Right atrium auricular region (tissue), 2 donors: ENCODE data around the gene SMTNL2. TPM values are rescaled to one million over a fixed set of nuclear protein-coding genes. Genes with fewer than 3 reads are reported as not detected.
A peak's percentile ranks its signal among the peaks of the same experiment; 100 is the strongest.

ENCODE experiments used
- DNase-seq: peaks from one replicate; pipeline ENCODE4 v3.0.0-alpha.2; 2019; ENCODE audit warnings: low spot score
- H3K27ac ChIP-seq, 2 donors: fragments of 200-600 bp; sonication (generic); 1 replicate in 1 of 2; 2 replicates in 1 of 2; pipeline ENCODE4 v1.5.1; 2016 to 2019
- H3K27me3 ChIP-seq, 2 donors: fragments of 200-600 bp; sonication (generic); one replicate each; pipeline versions ENCODE4 v1.5.1 to v1.6.0; 2017 to 2019
- H3K36me3 ChIP-seq: fragments of 200-600 bp; sonication (generic); one replicate; pipeline ENCODE4 v1.5.1; 2016
- H3K4me1 ChIP-seq, 2 donors: fragments of 200-600 bp; sonication (generic); one replicate each; pipeline versions ENCODE4 v1.5.1 to v1.6.0; 2017 to 2019
- H3K4me3 ChIP-seq, 2 donors: fragments of 200-600 bp; sonication (generic); 1 replicate in 1 of 2; 2 replicates in 1 of 2; pipeline ENCODE4 v1.5.1; 2017 to 2019; ENCODE audit warnings: mild to moderate bottlenecking in 1 of 2, moderate library complexity in 1 of 2
- H3K9me3 ChIP-seq, 2 donors: fragments of 200-600 bp; sonication (generic); one replicate each; pipeline ENCODE4 v1.5.1; 2019
- CTCF ChIP-seq, 2 donors: fragments of 200-600 bp; sonication (generic); IDR thresholded peaks; one replicate each; pipeline ENCODE4 v1.5.1; 2019; ENCODE audit warnings: antibody characterized with exemption in 2 of 2
- total RNA-seq, 2 donors: library from RNA; depleted of rRNA; stranded (reverse); fragments of >200 nt; gene quantifications; one replicate each; pipeline ENCODE4 v1.1.0, GENCODE V29; 2016

Gene SMTNL2
- total RNA-seq, 2 donors from 2014 or later, result 21.1 to 41.6 TPM

- Histone ChIP-seq H3K4me3 (no peak overlapping the region), H3K27me3 (no peaks in the 10 kb centered on the region), H3K36me3 (no peaks in the 10 kb centered on the region), H3K27ac (no peak overlapping the region), H3K4me1 (peaks cover 0 to 42% of the 10 kb centered on the region in 2 donors), H3K9me3 (no peaks in the 10 kb centered on the region)
- no peak for DNase-seq
- no peak for TF ChIP-seq CTCF (IDR thresholded peaks at IDR 0.05)
Observed at GRCh38 chr17:4583206-4583605, 1.1 kb upstream of the SMTNL2 start.

- Histone ChIP-seq H3K9me3 (no peaks in the 10 kb centered on the region), H3K4me1 (peaks cover 0 to 46% of the 10 kb centered on the region in 2 donors), H3K27me3 (no peaks in the 10 kb centered on the region), H3K36me3 (no peaks in the 10 kb centered on the region), H3K4me3 (peak overlapping the region; percentile 49 to 64), H3K27ac (peak overlapping the region; percentile 59 to 85)
- no peak for DNase-seq
- TF ChIP-seq CTCF (IDR thresholded peaks at IDR 0.05), result peak in 1 of 2 donors; percentile 40
Observed at GRCh38 chr17:4583782-4584100, 588 bp upstream of the SMTNL2 start.

- no peak for DNase-seq
- Histone ChIP-seq H3K36me3 (no peaks in the 10 kb centered on the region), H3K27ac (peak overlapping the region in 1 of 2 donors; percentile 85), H3K27me3 (no peaks in the 10 kb centered on the region), H3K4me3 (peak overlapping the region; percentile 49 to 64), H3K9me3 (no peaks in the 10 kb centered on the region), H3K4me1 (peaks cover 0 to 52% of the 10 kb centered on the region in 2 donors)
- TF ChIP-seq CTCF (IDR thresholded peaks at IDR 0.05), result no peak
Observed at GRCh38 chr17:4584917-4585637, 748 bp downstream of the SMTNL2 start.

GRCh38 chr17:4585638-4585994, 1.3 kb downstream of the SMTNL2 start:
- no peaks in the 10 kb centered on the region for H3K27me3 ChIP-seq
- peak overlapping the region in 1 of 2 donors; percentile 64 for H3K4me3 ChIP-seq
- peak overlapping the region in 1 of 2 donors; percentile 85 for H3K27ac ChIP-seq
- H3K36me3 ChIP-seq, result no peaks in the 10 kb centered on the region
- no peak for DNase-seq
- no peaks in the 10 kb centered on the region for H3K9me3 ChIP-seq
- H3K4me1 ChIP-seq, result peaks cover 0 to 53% of the 10 kb centered on the region in 2 donors
- no peak for TF ChIP-seq CTCF (IDR thresholded peaks at IDR 0.05)

GRCh38 chr17:4586043-4586442, 1.7 kb downstream of the SMTNL2 start:
- no peak for TF ChIP-seq CTCF (IDR thresholded peaks at IDR 0.05)
- Histone ChIP-seq H3K27ac (peak overlapping the region in 1 of 2 donors; percentile 85), H3K4me1 (peaks cover 0 to 57% of the 10 kb centered on the region in 2 donors), H3K4me3 (peak overlapping the region in 1 of 2 donors; percentile 64), H3K27me3 (no peaks in the 10 kb centered on the region), H3K36me3 (no peaks in the 10 kb centered on the region), H3K9me3 (no peaks in the 10 kb centered on the region)
- DNase-seq, result no peak

GRCh38 chr17:4587195-4587594, 2.9 kb downstream of the SMTNL2 start:
- no peak for TF ChIP-seq CTCF (IDR thresholded peaks at IDR 0.05)
- Histone ChIP-seq H3K9me3 (no peaks in the 10 kb centered on the region), H3K4me3 (no peak overlapping the region), H3K27me3 (no peaks in the 10 kb centered on the region), H3K27ac (peak overlapping the region; percentile 76 to 85), H3K36me3 (no peaks in the 10 kb centered on the region), H3K4me1 (peaks cover 0 to 68% of the 10 kb centered on the region in 2 donors)
- no peak for DNase-seq
